Stimulated activated CD4-positive, alpha-beta T cell treated with anti-CD3 and anti-CD28 coated beads, Interleukin-1b, Interleukin-23, amount 100 ng/mL, for 24 hours (primary cell): ENCODE data around the gene B4GALNT4.
"Not testable (repeated sequence)": the region's sequence is repeated elsewhere in the genome, so short reads cannot be mapped to it uniquely, and the experiment has no call there.

ENCODE experiments used
- DNase-seq, 4 experiments: peaks; one replicate each; pipeline ENCODE4 v3.0.0-alpha.2; 2020; ENCODE audit warnings: low read depth in 4 of 4, low spot score in 1 of 4

Gene B4GALNT4

DNA sequence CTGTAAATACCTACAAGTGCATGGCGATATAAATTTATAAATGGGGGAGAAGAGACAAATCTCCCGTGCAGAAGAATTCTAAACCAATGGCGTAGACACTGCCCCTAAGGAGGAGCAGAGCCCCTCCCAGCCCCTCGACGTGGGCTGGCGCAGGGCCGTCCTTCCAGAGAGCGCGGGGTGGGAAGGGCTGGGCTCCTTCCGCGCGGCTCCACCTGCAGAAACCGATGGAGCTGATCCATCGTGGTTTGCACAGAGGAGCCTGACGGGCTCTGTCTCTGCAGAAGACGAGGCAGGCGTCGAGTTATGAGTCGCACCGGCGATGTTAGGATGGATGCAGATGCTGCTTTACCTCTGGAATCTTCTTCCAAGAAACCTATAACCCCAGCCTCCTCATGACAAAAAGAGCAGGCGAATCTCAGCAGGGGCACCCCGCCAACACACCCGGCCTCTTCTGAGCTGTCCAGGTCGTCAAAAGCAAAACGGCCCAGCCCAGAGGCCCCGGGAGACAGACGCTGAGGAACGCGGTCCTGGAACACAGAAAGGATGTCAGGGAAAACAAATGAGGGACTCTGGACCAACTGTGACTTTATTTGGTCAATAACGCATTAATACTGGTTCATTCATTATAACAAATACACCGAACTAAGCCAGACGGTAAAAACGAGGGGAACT, 11.0 kb upstream of the B4GALNT4 start:
- DNase-seq, result no peak

DNA sequence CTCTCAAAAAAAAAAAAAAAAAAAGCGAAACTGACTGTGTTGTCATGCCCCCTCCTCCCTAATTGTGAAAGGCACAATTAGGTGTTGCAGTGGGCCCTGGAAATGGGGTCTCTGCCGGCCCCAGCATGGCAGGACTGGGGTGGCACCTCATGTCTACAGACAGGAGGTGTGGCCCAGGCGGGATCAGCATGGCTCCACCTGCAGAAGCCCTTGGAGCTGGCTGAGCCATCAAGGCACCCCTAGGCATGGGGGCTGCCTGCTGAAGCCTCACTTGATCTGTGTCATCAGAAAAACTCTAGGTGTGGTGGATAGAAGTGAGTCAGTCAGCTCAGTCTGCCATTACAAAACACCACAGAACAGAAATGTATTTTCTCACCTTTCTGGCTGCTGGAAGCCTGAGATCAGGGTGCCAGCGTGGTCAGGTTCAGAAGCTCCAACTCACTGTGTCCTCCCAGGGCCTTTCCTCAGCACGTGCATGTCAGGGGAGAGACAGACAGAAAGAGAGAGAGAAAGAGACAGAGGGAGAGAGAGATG, 10.1 kb upstream of the B4GALNT4 start:
- peak in 1 of 4 experiments; percentile 17 for DNase-seq

DNA sequence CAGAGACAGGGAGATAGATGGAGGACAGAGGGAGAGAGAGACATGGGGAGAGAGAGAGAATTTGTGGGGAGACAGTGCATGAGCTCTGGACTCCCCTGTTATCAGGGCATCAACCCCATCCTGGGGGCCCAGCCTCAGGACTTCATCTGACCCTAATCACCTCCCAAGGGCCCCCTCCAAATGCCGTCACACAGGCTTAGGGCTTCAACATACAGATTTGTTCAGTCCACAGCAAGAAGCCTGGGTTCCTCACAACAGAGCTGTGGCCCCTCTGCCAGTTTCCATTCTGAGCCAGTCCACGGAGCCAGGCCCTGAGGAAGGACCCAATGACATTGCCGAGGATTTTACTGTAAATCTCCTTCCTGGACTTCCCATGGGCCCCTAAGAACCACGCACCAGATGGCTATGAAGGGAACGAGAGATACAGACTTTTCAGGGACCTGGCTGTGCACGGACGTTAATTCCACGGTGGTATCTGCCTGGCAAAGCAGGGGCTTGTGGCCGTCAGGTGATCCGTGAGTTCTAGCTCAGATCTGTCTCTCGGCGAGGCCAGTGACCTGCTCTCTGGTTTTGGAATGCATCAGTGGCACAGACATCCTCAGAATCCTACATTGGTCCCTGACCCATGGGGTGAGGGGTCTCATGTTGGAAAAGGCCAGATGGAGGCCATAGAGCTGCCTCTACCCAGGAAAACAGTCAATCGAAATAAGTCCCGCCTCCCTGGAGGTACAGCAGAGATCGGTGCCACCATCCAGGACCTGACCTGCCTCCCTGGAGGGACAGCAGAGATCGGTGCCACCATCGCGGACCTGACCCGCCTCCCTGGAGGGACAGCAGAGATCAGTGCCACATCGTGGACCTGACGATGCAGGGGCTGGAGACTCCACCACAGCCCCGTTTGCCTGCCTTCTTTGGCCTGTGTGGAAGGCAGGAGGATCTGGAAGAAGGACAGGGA, 8.7 kb upstream of the B4GALNT4 start:
- DNase-seq, result no peak

DNA sequence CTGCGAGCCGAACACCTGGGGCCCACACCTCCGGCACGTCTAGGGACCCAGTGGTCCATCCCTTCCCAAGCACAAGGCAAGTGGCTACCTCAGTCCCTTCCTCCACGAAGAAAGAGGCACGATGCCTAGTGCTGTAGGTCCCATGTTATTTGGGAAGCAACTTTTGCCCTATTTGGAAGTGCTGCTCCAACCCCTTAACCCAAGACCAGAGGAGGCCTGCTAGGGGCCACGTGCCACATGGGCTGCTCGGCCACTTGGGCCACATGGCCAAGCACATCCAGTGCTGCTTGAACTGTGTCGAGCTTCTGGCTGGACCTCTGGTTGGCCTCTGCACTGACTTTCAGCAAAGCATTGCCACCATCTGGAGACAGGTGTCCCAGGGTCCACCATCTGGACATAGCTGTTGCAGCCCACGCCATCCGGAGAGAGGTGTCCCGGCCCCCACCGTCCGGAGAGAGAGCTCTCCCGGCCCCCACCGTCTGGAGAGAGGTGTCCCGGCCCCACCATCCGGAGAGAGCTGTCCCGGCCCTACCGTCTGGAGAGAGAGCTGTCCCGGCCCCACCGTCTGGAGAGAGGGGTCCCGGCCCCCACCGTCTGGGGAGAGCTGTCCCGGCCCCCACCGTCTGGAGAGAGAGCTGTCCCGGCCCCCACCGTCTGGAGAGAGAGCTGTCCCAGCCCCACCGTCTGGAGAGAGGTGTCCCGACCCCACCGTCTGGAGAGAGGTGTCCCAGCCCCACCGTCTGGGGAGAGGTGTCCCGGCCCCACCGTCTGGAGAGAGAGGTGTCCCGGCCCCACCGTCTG, 6.5 kb upstream of the B4GALNT4 start:
- DNase-seq, result no peak

DNA sequence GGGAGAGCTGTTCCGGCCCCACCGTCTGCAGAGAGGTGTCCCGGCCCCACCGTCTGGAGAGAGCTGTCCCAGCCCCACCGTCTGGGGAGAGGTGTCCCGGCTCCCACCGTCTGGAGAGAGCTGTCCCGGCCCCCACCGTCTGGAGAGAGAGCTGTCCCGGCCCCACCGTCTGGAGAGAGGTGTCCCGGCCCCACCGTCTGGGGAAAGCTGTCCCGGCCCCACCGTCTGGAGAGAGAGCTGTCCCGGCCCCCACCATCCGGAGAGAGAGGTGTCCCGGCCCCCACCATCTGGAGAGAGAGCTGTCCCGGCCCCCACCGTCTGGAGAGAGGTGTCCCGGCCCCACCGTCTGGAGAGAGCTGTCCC, 5.9 kb upstream of the B4GALNT4 start:
- not testable (repeated sequence) for DNase-seq

DNA sequence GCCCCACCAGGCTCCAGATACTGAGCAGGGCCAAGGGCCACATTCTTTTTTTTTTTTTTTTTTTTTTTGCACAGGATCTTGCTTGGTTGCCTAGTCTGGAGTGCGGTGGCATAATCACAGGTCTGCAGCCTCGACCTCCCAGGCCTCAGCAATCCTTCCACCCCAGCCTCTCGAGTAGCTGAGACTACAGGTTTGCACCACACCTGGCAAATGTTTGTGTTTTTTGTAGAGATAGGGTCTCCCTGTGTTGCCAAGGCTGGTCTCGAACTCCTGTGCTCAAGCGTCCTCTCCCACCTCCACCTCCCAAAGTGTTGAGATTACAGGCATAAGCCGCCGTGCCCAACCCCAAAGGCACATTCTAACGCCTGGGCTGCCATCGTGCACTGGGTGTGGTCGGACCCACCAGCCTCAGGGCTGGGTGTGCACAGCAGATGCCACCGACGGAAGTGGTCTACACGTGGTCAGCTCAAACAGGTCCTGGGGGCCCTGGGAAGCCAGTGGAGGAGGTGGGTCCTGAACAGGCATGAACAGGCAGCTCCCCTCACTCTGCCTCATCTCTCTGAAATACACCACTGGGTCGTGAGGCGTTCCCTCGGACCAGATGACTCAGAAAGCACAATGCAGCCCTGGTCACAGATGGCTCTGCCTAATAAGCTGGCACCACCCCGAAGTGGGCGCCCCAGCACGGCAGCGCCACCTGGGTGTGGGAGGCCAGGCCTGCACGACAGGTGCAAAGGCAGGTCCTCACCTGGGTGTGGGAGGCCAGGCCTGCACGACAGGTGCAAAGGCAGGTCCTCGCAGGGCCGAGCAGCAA, 5.1 kb upstream of the B4GALNT4 start:
- peak in 1 of 4 experiments; percentile 20 for DNase-seq

DNA sequence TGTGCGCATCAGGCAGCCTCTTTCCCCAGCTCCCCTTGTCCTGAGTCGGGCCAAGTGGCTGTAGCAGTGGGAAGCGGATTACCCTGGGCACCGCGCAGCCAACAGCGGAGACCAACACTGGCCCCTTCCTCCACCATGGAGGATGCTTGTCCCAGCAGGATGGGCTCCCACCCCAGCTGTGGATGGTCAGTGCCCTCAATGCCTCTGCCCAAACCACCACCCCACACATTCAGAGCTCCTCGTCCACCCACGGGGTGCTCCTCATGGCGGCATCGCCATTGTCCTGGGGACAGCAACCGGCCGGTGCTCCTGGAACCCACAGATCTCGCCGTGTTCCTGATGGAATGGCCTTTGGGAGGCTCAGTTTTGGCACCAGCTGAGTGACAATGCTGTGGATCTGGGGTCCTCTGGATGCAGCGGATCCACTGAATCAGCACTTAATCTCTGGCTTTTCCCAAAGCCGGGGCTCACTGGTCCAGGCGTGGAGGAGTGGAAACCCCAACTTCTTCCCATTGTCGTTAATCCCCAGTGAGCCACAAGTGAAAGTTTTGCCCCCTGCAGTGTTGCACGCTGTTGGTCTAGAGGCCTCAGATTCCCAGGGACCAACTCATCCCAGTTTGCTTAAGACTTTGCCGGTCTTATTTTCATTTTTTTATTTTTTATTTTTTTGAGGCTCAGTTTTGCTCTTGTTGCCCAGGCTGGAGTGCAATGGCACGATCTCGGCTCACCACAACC, 4.1 kb upstream of the B4GALNT4 start:
- DNase-seq, result no peak

DNA sequence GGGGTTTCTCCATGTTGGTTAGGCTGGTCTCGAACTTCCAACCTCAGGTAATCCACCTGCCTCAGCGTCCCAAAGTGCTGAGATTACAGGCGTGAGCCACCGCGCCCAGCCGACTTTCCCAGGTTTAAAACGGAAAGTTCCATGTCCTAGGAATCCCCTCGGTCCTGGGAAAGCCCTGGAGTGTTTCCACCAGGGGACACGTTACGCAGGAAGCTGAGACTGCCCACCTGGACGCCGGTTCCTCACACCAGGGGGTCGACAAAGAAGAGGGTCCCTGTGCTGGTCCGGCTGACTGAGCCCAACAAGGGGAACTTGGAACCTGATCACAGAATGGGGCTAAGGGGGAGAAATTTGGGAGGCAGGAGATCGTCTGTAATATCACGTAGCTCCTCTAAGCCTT, 3.5 kb upstream of the B4GALNT4 start:
- DNase-seq, result no peak

DNA sequence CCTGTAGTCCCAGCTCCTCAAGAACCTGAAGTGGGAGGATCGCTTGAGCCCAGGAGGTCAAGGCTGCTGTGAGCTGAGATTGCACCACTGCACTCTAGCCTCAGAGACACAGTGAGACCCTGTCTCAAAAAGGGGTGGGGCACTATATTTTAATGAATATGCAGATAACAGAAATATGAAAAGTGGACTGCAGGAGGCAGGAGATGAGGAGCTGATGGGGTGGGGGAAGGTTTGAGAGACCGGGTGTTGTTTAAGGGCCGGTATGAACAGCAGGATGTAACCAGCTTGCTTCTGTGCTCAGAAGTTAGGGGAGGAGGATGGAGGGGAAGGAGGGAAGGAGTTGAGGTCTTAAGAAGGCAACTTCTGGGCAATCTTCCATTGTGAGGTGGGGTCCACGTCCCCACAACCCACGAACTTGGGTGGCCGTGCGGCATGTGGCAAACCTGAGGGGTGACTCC, 1.3 kb upstream of the B4GALNT4 start:
- DNase-seq, result no peak

DNA sequence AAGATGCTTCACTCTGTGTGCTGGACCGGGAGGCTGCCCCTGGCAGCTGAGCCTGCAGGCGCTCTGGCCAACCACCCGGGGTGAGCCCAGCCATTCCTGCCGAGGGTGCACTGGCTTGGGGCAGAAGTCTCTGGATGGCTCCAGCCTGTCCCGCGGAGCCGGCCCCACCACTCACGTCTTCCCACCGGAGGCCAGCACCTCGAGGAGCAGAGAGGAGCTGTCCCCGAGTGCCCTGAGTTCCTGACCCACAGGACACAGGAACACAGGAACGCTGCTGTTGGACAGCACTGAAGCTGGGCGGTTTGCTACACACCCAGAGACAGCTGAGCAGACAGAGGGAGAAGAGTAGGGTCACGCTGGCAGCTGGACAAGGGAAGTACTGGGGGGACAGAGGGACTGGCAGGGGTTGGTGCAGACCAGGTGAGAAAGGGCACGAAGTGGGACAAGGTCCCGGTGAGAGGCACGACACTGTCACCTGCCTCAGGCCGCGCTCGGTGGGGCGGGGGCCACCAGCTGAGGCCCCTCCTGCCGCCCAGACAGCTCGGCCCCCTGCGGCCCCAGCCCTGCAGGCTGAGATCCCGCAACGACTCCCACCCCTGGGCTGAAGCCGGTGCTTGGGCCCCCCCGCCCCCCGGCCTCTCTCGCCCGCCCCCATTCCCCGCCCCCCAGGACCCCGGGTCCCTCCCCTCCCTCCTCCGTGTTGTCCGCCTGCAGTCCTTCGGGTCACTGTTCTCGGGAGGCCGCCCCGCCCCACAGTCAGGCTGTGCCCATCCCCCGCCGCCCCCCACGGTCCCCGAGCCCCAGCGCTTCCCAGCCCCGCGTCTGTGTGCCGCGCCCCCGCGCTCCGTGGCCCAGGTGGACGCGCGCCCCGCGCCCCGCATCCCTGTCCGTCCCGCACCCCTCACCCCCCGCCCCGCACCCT, 624 bp upstream of the B4GALNT4 start:
- DNase-seq, result no peak

DNA sequence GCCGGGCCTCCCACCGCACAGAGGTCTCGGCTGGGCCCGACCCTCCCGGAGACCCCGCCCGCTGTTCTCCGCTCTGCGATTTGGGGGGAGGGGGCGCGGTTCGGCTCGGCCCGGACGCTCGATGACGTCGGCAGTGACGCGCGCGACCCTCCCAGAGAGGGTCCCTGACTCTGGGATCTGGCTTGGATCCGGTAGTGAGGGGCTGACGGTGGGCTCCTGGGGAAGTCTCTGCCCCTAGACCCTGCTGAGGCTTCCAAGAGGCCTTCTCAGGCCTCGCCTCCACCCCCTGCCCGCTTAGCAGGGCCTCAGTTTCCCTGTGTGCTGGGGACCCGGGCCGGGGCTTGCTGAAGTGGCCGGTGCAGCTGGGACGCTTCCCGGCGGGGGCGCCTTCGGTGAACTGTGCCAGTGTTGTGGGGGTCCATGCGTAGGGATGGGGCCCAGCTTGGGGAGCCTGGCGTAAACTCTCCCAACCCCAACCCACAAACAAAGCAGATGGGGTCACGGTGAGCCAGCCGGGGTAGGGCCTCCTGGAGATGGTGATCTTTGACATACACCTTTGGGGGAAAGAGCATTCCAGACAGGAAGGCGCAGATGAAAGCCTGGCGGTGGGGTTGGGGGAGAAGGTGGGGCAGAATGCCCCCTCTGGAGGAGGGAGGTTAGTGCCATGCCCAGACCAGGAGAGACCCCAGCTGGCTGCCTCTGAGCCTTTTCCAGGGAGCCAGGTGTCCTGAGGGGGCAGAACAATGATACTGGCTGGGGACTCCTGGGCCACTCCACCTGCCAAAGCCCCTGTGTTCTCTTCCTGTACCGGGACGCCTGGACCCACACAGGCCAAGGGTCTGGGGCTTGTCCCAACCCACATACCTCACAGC, 1.0 kb downstream of the B4GALNT4 start:
- no peak for DNase-seq

DNA sequence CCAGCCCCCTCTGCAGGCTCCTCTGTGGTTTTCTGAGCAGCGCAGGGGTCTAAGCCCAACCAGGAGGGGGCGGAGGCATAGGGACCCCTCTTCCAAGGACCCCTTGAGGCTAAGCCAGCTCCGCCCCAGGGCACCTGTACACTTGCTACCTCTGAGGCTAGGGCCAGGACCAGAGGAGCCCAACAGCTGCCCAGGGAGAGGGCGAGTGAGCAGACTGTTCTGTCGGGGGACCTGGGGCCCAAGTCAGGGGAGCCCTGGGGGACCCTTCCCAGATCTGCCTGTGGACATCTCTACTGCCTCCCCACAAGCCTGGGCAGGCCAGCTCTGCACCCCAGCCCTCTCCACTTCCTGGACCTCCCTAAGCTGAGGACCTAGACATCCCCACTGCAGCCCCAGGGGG, 1.8 kb downstream of the B4GALNT4 start:
- no peak for DNase-seq

DNA sequence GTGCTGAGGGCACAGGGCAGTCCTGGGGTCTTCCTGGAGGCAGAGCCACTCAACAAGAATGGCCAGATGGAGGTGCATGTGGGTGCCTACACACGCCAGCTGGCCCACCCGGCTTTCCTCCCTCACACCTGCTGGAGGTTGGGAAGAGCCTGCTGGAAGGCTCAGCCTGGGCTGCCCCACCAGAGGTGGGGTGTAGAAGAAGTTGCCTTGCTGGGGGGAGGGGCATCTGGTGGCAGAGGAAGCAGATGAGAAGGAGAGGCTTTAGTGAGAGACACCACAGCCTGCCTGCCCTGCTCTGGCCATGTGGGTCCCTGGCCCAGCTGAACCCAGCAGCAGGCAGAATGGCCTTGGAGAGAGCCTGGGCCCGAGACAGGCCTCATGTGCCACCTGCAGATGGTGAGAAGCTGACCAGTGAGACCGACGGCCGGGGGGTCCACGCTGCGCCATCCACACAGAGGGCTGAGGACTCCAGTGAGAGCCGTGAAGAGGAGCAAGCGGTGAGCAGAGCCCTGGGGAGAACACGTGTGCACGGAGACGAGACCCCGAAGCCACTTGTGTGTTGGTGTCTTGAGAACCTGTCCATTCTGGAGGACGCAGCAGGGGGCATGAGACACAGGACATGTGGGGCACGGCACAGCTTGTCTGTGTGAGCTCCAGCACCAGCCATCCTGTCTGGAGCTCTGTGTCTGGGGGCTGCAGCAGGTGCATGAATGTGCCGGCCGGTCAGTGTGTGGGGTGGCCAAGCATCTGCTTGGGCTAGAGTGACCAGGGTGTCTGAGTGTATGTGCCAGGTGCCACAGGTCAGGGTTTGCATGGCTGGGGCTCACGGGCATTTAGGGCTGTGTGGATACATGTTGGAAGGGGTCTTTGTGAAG, 2.7 kb downstream of the B4GALNT4 start:
- no peak for DNase-seq

DNA sequence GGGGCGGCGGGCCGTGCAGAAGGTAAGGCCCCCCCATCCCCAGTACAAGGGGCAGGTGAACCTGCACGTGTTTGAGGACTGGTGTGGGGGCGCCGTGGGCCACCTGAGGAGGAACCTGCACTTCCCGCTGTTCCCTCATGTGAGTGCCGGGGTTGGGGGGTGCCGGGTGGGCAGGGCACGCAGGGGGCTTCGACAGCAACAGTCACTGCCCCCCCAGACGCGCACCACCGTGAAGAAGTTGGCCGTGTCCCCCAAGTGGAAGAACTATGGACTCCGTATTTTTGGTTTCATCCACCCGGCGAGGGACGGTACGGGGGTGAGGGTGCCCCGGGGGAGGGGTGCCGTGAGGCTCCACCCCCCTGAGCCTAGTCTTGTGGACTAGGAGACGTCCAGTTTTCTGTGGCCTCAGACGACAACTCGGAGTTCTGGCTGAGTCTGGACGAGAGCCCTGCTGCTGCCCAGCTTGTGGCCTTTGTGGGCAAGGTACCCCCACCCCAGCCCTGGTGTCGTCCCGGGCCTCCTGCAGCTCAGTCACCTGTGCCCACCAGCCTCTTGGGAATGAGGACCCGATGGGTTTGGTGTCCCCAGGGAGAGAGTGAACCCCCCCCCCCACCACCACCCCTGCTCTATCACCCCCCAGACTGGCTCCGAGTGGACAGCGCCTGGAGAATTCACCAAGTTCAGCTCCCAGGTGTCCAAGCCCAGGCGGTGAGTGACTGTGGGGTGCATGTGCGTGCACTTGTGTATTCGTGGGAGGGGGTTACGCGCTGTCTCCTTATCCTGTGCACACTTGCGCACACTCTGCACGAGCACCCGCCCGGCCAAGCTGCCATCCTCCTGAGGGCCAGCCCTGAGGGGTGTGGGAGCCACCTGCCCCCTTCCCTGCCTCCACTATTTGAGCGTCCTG, 3.8 kb downstream of the B4GALNT4 start:
- DNase-seq, result no peak

DNA sequence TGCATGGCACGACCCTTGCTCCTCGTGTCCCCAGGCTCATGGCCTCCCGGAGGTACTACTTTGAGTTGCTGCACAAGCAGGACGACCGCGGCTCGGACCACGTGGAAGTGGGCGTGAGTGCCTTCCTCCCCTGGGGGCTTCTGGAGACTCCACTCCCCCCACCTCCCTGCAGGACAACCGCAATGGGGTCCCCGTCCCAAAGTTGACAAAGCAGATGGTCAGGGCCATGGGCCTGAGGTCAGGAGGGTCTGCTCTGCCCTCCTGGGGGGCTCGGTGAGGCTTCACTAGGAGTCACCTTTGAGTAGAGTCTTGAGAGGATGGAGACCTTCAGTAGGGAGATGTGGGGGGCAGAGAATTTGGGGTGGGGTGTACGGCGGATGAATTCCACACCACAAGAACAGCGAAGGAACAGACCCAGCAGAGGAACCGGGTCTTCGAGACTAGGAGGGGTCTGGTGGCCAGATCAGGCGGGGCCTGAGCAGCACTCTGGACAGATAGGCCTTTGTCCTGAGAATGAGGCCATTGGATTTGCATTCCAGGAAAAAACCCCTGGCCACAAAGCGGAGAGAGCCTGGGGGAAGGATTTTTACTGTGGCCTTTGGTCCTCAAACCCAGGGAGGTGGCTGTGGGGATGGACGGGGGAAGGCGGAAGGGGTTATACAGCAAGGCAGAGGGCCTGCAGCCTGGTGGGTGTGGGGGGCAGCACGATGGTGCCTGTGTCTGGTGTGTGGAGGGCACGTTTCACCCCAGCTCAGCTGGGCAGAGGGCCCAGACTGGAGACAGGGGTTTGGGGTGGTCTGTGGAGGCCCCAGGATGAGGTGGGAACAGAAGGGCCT, 4.6 kb downstream of the B4GALNT4 start:
- DNase-seq, result no peak
